SH-SY5Y (cell line): Measurements from ENCODE around the gene SNCAIP.

Experiments
- GATA2 ChIP-seq: IDR thresholded peaks from 2 replicates; pipeline ENCODE4 v1.6.1; 2011; ENCODE audit warnings: mild to moderate bottlenecking, low read depth, low read length
- GATA3 ChIP-seq: IDR thresholded peaks from 2 replicates; pipeline ENCODE4 v1.6.1; 2011; ENCODE audit warnings: low read depth, mild to moderate bottlenecking, low read length, moderate library complexity

DNA sequence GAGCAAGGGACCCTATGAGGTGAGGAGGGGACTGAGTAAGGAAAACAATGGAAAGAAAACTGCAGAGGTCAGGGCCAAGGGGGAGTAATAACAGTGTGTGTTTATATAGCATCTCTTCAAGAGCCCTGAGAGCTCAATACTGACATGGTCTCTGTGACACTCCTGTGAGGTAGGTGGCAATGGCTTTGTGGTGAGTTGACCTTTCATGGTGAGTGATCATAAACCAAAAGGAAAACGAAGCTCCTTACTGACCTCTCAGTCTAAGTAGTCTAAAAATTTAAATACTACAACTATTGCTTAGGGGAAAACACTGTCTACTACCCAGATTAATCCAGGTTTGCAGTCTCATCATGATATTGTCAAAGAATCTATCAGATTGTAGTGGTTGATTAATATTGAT is 130.9 kb downstream of the SNCAIP start:
- TF ChIP-seq GATA2 (no peak), GATA3 (no peak)
